ENCODE data around the gene GALNT8. TPM values are rescaled to one million over a fixed set of nuclear protein-coding genes. Genes with fewer than 3 reads are reported as not detected.

GALNT8 gene
- total RNA-seq, 1 experiment from 2014 or later, result 5.4 TPM

- Histone ChIP-seq H2AFZ (ENCODE audit: low read length) (no peak overlapping the region), H3T11ph (ENCODE audit: low read length) (no peak overlapping the region), H3K4me1 (ENCODE audit: insufficient read depth, low read length) (no peaks in the 10 kb centered on the region), H2BK20ac (ENCODE audit: low read depth, low read length, poor library complexity, severe bottlenecking) (no peak overlapping the region), H4K5ac (ENCODE audit: insufficient read length, low read depth, low read length) (no peak overlapping the region), H3K4ac (ENCODE audit: low read depth, low read length) (no peak overlapping the region), H3K27ac (ENCODE audit: insufficient read length, low read depth, low read length) (no peak overlapping the region), H2BK15ac (ENCODE audit: low read depth, low read length) (no peak overlapping the region), H3K79me2 (ENCODE audit: insufficient read depth, low read length) (no peaks in the 10 kb centered on the region), H2AK5ac (ENCODE audit: insufficient read length, low read length) (no peak overlapping the region), H3K9me3 (ENCODE audit: control insufficient read depth, low read depth, low read length) (no peaks in the 10 kb centered on the region), H3K56ac (ENCODE audit: insufficient read length, low read depth, low read length) (no peak overlapping the region), H4K8ac (replicated peaks; ENCODE audit: insufficient read length, low read depth, low read length) (no peak overlapping the region), H2BK120ac (ENCODE audit: low read depth, low read length, poor library complexity, severe bottlenecking) (no peak overlapping the region), H3K14ac (ENCODE audit: insufficient read depth, low read length) (no peak overlapping the region), H3K27me3 (ENCODE audit: insufficient read depth, low read length) (no peaks in the 10 kb centered on the region), H4K91ac (ENCODE audit: insufficient read length, low read depth, low read length) (no peak overlapping the region), H3K9ac (ENCODE audit: extremely low read depth, insufficient read length, low read length) (no peak overlapping the region), H3K79me1 (ENCODE audit: insufficient read depth, low read depth, low read length, poor library complexity, severe bottlenecking) (no peaks in the 10 kb centered on the region), H2BK12ac (ENCODE audit: insufficient read length, low read depth, low read length) (no peak overlapping the region), H4K20me1 (ENCODE audit: control insufficient read depth, insufficient read depth, insufficient read length) (no peaks in the 10 kb centered on the region), H3K18ac (ENCODE audit: insufficient read length, low read depth, low read length) (no peak overlapping the region), H2BK5ac (ENCODE audit: insufficient read length, low read length) (no peak overlapping the region), H3K4me2 (ENCODE audit: insufficient read depth, insufficient read length, low read length) (no peak overlapping the region), H3K23me2 (ENCODE audit: insufficient read length, low read depth, low read length, poor library complexity, severe bottlenecking) (no peaks in the 10 kb centered on the region), H3K23ac (ENCODE audit: insufficient read length, low read depth, low read length) (no peak overlapping the region)
- H3K4me3 Mint-ChIP-seq, result no peak overlapping the region
- no CpG with 5 or more reads among the region's 9 CpGs for WGBS (ENCODE audit: extremely low coverage, insufficient read length, low lambda C conversion rate)
- H3K36me3 Mint-ChIP-seq (ENCODE audit: insufficient read depth in 1 of 3, low read depth in 3 of 3), result peaks cover 0 to under 1% (median under 1%) of the 10 kb centered on the region in 3 experiments; a peak in 3 of 7 replicates
- no peak overlapping the region for H3K27ac Mint-ChIP-seq
- no peak for DNase-seq
- no peaks in the 10 kb centered on the region for H3K4me1 Mint-ChIP-seq
- TF ChIP-seq CTCF (conservative IDR thresholded peaks at IDR 0.05), result no peak
- H3K9me3 Mint-ChIP-seq, result peaks cover 0 to under 1% of the 10 kb centered on the region in 2 experiments; a peak in 2 of 5 replicates
- H3K27me3 Mint-ChIP-seq (ENCODE audit: low read depth), result peaks cover 15% of the 10 kb centered on the region
Measured at GRCh38 chr12:4796694-4797482, 76.7 kb downstream of the GALNT8 start.

All from H9 (cell line).